NOMO-1 treated with DMSO at 0.1 percent for 48 hours (cell line): ENCODE results near the gene PYCARD.
"Not testable (repeated sequence)": the region's sequence is repeated elsewhere in the genome, so short reads cannot be mapped to it uniquely, and the experiment has no call there.

Experiments
- DNase-seq: peaks from one replicate; lab custom pipeline; 2025; ENCODE audit not compliant: unreplicated experiment; lab: John Stamatoyannopoulos, UW

The PYCARD gene

DNA sequence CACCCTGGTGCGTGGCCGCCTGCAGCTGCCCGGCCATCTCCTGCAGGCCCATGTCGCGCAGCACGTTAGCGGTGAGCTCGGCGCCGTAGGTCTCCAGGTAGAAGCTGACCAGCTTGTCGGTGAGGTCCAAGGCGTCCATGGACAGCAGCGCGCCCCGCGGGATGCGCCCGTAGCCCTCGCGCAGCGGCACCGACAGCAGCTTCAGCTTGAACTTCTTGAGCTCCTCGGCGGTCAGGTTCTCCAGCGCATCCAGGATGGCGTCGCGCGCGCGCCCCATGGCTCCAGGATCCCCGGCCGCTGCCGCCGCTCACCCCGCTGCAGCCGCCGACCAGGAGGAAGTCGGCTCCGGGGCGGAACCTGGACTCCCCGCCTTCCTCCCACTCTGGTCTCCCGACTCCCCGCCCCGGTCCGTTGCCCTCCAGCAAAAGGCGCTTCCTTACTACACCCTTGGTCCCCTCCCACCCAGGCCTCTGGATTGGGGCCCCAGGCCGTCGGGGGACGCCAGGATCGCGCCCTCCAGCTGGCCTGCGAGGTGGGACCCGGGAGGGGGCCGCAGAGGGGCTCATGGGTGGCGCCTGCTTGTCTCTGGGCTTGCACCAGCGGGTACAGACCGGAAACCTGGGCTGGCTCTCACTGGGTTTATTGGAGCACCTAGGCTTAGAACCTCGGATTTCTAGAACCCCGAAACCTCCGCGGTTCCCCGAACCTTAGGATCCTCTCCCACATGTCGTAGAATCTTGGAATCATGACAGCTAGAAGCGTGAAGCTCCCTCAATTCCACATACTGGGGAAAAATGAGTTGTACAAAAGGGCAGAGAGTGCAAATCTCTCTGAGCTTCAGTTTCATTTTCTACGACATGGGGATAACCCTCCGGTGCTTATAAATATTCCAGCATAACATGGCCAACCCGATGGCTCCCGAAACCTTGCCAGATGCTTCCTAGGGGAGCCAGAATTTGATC is at the start of gene PYCARD:
Gene PYCARD, minus strand, starts transcription at position 347 of the 962 bp plus-strand sequence. Its CDS starts 70 bp downstream, at position 277.
- DNase-seq: peak; percentile 72

GRCh38 chr16:31251435-31251834 is 48.9 kb upstream of the PYCARD start:
- DNase-seq: no peak

GRCh38 chr16:31250782-31251384 is 48.3 kb upstream of the PYCARD start:
- DNase-seq: no peak

- DNase-seq: no peak
Observed at GRCh38 chr16:31248344-31248743, 45.8 kb upstream of the PYCARD start.

DNA sequence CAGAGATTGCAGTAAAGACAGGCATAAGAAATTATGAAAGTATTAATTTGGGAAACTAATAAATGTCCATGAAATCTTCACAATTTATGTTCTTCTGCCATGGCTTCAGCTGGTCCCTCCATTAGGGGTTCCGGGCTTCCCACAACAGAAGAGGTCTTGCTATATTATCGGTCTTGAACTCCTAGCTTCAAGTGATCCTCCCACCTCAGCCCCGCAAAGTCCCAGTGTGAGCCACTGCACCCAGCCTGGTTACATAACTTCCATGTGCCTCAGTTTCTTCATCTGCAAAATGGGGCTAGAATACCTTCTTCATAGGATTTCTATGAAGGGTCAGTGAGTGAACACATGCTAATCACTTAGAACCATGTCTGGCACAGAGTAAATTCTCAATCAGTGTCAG is 43.7 kb upstream of the PYCARD start:
- no peak for DNase-seq

DNA sequence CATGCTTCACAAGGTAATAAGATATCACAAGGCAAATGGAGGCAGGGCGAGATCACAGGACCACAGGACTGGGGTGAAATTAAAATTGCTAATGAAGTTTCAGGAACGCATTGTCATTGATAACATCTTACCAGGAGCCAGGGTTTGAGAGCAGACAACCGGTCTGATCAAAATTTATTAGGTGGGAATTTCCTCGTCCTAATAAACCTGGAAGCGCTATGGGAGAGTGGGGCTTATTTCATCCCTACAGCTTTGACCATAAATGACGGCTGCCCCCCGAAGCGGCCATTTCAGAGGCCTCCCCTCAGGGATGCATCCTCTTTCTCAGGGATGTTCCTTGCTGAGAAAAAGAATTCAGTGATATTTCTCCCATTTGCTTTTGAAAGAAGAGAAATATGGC is 43.0 kb upstream of the PYCARD start:
- DNase-seq: not testable (repeated sequence)

- peak; percentile 97 for DNase-seq
Observed at GRCh38 chr16:31243734-31244670, 41.4 kb upstream of the PYCARD start.

- DNase-seq: no peak
Observed at GRCh38 chr16:31242206-31242605, 39.6 kb upstream of the PYCARD start.

DNA sequence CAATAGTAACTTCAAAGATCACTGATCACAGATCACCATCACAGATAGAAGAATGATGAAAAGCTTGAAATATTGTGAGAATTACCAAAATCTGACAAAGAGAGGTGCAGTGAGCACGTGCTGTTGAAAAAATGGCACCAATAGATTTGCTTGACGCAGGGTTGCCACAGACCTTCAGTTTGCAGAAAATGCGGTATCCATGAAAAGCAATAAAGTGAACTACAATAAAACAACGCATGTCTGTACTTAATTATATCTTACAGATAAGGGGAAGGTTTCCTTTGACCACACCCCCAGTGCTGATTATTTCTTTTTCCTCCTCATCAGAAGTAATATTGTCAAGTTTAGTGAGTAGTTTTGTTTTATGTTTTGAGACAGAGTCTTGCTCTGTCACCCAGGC is 35.5 kb upstream of the PYCARD start:
- DNase-seq: no peak

GRCh38 chr16:31229501-31229900 is 26.9 kb upstream of the PYCARD start:
- DNase-seq: no peak

- DNase-seq: no peak
Observed at GRCh38 chr16:31228206-31228605, 25.6 kb upstream of the PYCARD start.

DNA sequence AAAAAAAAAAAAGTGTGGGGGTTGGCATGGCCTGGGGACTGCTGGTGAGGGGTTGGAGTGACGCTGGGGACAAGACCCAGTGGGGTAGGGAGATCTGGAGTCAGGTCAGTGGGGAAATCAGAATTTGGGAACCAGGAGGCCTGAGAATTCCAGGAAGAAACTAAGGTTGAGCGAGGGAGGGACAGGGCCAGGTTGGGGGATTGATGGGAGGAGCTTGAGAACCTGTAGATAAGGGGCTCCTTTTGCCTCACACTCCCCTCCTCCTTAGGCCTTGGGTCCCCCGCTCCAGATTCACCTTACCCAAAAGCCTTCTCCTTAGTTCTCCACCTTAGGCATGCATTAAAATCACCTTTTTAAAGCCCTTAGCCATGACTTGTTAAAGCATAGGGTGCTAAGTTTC is 22.6 kb upstream of the PYCARD start:
- DNase-seq: no peak

- no peak for DNase-seq
Observed at GRCh38 chr16:31224092-31224955, 21.8 kb upstream of the PYCARD start.

DNA sequence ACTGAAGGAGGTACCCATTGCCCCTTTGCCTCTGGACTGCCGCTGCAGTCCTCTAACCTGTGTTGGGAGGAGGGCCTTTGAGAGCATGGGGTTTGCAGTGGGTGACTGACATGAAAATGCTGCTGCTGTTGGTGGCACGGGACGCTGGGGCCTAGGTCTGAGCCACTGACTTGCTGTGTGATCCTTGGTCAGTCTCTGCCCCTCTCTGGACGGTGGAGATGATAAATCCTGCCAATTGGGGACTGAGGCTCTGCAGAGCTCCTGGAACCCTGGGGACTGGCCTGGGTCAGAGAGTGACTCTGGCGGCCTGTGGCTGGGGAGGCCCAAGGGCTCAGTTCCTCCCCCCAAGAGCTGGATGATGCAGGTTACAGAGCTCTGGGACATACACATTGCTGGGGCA is 20.5 kb upstream of the PYCARD start:
- DNase-seq: no peak

DNA sequence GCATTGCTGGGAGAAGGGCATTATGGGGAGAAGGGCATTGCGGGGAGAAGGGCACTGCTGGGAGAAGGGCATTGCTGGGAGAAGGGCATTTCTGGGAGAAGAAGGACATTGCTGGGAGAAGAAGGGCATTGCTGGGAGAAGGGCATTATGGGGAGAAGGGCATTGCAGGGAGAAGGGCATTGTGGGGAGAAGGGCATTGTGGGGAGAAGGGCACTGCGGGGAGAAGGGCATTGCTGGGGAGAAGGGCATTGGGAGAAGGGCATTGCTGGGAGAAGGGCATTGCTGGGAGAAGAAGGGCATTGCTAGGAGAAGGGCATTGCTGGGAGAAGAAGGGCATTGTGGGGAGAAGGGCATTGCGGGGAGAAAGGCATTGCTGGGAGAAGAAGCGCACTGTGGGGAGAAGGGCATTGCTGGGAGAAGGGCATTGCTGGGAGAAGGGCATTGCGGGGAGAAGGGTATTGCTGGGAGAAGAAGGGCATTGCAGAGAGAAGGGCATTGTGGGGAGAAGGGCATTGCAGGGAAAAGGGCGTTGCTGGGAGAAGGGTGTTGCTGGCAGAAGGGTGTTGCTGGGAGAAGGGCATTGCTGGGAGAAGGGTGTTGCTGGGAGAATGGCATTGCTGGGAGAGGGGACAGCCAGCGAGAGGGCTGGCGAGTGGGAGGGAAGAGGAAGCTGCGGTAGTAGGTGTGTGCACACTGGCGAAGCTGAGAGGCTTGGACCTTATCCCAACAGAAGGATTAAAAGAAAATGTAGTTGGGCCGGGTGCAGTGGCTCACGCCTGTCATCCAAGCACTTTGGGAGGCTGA is 19.0 kb upstream of the PYCARD start:
- no peak for DNase-seq

DNA sequence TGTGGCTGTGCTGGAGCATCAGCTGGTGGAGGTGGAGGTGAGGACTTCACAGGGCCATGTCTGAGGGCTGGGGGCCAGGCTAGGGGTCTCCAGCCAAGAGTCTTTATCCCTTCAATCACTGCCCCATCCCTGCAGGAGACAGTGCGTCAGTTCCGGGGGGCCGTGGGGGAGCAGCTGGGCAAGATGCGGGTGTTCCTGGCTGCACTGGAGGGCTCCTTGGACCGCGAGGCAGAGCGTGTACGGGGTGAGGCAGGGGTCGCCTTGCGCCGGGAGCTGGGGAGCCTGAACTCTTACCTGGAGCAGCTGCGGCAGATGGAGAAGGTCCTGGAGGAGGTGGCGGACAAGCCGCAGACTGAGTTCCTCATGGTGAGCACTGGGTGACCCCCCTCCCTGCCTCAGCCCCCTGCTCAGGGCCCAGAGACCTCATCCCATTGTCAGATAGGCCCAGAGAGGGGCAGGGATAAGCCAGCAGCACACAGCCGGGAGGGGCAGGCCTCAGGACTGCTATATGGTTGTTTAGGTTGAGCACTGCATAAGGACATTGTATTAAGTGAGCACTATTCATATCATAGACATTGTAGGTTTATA is 16.7 kb upstream of the PYCARD start:
- no peak for DNase-seq

GRCh38 chr16:31217136-31217530 is 14.6 kb upstream of the PYCARD start:
- no peak for DNase-seq

DNA sequence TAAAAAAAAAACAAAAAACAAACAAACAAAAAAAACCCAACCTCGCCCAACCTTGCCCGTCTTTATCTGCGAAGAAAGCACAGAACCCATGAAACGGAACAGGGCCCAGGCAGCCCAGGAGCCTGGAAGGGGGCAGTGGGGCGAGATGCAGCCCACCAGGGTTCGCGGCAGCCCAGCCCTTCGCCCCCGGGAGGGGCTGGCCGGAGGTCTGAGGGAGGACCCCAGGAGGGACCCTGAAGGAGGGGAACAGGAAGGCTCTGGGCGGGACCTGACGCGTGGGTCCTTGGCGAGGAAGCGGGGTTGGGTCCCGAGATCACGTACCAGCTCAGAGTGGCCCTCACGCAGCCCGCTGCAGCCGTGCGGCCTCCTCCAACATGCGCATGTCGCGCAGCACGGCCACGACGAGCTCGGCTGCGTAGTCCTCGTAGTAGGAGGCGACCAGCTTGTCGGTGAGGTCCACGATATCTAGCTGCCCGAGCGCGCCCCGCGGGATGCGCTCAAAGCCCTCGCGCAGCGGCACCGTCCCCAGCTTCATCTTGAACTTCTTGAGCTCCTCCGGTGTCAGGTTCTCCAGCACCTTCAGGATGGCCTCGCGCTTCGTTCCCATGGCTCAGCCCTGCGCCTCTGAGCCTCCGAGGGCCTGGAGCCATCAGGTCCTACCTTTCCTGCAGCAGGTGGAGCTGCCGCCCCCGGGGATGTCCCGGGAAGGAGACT is 14.0 kb upstream of the PYCARD start, which contains the start of gene PYDC1:
Gene PYDC1, minus strand, starts transcription at position 714 of the 714 bp plus-strand sequence. Its CDS starts 107 bp downstream, at position 607.
- DNase-seq: no peak
